Tibial nerve (tissue), 4 donors: Measurements from ENCODE around the gene TIE1.

ENCODE experiments used
- EP300 ChIP-seq, 2 donors: sonication (generic); formaldehyde crosslinking; IDR thresholded peaks; one replicate each; pipeline ENCODE4 v1.6.1; 2017; ENCODE audit warnings: antibody characterized with exemption in 2 of 2, mild to moderate bottlenecking in 1 of 2
- POLR2A ChIP-seq, 2 donors: fragments of 450-650 bp; IDR thresholded peaks; one replicate each; pipeline ENCODE4 v1.6.1; 2017; ENCODE audit warnings: antibody characterized with exemption in 2 of 2, mild to moderate bottlenecking in 2 of 2, moderate library complexity in 2 of 2
- TF ChIP-seq, protein P1 (sequence below), 5 experiments: fragments of 200-600 bp in 3 of 5; fragments of 450-650 bp in 2 of 5; sonication (generic) in 3 of 5; IDR thresholded peaks; one replicate each; pipeline ENCODE4 v1.5.1; 2016 to 2019; ENCODE audit warnings: antibody characterized with exemption in 5 of 5, mild to moderate bottlenecking in 3 of 5, moderate library complexity in 2 of 5

DNA sequence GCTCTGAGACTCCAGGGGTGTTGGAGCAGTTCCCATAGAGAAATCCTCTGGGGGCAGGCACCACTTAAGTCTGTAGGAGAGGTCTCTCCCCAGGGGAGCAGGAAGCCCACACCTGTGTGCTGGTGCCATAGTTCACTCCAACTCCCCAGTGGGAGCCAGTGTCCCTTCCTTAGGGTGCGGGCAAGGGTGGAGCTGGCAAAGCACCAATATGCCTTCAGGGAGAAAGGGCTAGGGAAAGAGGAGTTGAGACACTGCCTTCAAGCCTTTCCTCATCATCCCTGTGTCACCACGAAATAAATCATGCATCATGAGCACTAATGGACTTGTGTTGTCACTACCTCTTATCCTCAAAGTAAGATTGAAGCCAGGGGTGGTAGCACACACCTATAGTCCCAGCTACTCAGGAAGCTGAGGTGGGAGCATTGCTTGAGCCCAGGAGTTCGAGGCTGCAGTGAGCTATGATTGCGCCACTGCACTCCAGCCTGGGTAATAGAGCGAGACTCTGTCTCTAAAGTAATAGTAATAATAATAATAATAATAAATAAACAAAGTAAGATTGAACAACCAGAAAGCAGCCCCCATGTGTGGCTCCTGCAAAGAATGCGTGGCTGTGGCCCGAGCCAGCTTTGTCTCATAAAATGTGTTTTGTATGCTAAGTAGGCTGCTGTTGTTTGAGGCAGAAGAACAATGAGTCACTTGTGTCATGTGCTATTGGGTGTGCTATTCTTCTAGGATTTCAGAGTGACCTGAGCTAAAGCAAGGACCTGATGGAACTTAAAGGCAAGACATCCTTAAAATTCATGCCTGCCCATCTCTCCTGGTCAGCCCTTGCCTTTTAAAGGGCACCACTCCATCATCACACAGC, 6.7 kb upstream of the TIE1 start:
- TF ChIP-seq, protein P1, sequence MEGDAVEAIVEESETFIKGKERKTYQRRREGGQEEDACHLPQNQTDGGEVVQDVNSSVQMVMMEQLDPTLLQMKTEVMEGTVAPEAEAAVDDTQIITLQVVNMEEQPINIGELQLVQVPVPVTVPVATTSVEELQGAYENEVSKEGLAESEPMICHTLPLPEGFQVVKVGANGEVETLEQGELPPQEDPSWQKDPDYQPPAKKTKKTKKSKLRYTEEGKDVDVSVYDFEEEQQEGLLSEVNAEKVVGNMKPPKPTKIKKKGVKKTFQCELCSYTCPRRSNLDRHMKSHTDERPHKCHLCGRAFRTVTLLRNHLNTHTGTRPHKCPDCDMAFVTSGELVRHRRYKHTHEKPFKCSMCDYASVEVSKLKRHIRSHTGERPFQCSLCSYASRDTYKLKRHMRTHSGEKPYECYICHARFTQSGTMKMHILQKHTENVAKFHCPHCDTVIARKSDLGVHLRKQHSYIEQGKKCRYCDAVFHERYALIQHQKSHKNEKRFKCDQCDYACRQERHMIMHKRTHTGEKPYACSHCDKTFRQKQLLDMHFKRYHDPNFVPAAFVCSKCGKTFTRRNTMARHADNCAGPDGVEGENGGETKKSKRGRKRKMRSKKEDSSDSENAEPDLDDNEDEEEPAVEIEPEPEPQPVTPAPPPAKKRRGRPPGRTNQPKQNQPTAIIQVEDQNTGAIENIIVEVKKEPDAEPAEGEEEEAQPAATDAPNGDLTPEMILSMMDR (IDR thresholded peaks at IDR 0.05): no peak
- TF ChIP-seq POLR2A (IDR thresholded peaks at IDR 0.05): no peak
- no peak for TF ChIP-seq EP300 (IDR thresholded peaks at IDR 0.05)
